ENCODE results near the gene PTBP1.

DNA sequence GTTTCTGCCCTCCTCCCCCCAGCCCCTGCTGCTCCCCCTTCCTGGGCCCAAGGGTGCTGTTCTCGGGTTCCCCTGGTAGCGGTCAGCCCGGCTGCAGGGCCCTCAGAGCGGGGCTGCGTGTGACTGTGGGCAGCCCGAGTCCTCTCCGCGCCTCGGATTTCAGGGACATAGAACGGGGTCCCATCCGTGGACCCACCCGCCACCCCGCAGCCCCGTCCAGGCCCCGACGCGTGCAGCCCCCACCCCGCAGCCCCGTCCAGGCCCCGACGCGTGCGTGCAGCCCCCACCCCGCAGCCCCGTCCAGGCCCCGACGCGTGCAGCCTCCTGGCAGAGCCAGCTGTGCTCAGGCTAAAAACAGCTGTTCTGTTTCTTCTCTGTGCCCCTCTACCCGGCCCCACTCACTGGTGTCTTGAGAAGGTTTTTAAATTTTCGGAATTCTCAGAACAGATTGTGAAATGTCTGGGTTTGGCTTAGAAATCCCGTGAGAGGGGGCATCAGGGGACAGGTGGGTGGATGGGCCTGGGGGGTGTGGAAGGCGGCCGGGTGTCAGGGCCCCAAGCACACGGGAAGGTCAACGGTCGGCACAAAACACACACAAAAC, 38.1 kb downstream of the PTBP1 start:
- no peak for TF ChIP-seq POLR2A (IDR thresholded peaks at IDR 0.05)
- TF ChIP-seq, protein P1, sequence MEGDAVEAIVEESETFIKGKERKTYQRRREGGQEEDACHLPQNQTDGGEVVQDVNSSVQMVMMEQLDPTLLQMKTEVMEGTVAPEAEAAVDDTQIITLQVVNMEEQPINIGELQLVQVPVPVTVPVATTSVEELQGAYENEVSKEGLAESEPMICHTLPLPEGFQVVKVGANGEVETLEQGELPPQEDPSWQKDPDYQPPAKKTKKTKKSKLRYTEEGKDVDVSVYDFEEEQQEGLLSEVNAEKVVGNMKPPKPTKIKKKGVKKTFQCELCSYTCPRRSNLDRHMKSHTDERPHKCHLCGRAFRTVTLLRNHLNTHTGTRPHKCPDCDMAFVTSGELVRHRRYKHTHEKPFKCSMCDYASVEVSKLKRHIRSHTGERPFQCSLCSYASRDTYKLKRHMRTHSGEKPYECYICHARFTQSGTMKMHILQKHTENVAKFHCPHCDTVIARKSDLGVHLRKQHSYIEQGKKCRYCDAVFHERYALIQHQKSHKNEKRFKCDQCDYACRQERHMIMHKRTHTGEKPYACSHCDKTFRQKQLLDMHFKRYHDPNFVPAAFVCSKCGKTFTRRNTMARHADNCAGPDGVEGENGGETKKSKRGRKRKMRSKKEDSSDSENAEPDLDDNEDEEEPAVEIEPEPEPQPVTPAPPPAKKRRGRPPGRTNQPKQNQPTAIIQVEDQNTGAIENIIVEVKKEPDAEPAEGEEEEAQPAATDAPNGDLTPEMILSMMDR (IDR thresholded peaks at IDR 0.05) = no peak

Measured in testis (tissue), 2 donors.